Brain microvascular endothelial cell (primary cell): Measurements from ENCODE around the gene TIFAB.

Experiments
- DNase-seq: peaks from one replicate; pipeline ENCODE4 v3.0.0-alpha.2; 2020
- H3K27ac ChIP-seq: fragments of 250-450 bp; sonication (Bioruptor Pico); 2 replicates; pipeline ENCODE4 v1.5.1; 2020; ENCODE audit warnings: mild to moderate bottlenecking, moderate library complexity
- H3K27me3 ChIP-seq: fragments of 250-450 bp; sonication (Bioruptor Pico); replicated peaks from 2 replicates; pipeline ENCODE4 v1.5.1; 2020; ENCODE audit warnings: mild to moderate bottlenecking
- H3K36me3 ChIP-seq: fragments of 250-450 bp; sonication (Bioruptor Pico); replicated peaks from 2 replicates; pipeline ENCODE4 v1.5.1; 2020; ENCODE audit warnings: mild to moderate bottlenecking
- H3K4me3 ChIP-seq: 2 replicates; pipeline ENCODE4 v1.5.1; 2011; ENCODE audit warnings: low read depth, mild to moderate bottlenecking, control low read depth, low read length, moderate library complexity
- in situ Hi-C: cut with HindIII; loops from 2 replicates; pipeline ENCODE4 v1.10.0; 2017; ENCODE audit warnings: low sequenced_read_pairs, low pct_ligation_motif_present
- TF ChIP-seq, protein P1 (sequence below): IDR thresholded peaks from 2 replicates; pipeline ENCODE4 v1.5.1; 2011; ENCODE audit warnings: low read depth, mild to moderate bottlenecking, moderate library complexity, low read length, control low read depth, inconsistent platforms; ENCODE audit errors: missing control alignments

The TIFAB gene

GRCh38 chr5:135471726-135472125 lies 19.6 kb upstream of the TIFAB start:
- Histone ChIP-seq H3K27ac (no peak overlapping the region), H3K27me3 (peaks cover 33% of the 10 kb centered on the region), H3K4me3 (no peak overlapping the region), H3K36me3 (no peaks in the 10 kb centered on the region)
- TF ChIP-seq, protein P1, sequence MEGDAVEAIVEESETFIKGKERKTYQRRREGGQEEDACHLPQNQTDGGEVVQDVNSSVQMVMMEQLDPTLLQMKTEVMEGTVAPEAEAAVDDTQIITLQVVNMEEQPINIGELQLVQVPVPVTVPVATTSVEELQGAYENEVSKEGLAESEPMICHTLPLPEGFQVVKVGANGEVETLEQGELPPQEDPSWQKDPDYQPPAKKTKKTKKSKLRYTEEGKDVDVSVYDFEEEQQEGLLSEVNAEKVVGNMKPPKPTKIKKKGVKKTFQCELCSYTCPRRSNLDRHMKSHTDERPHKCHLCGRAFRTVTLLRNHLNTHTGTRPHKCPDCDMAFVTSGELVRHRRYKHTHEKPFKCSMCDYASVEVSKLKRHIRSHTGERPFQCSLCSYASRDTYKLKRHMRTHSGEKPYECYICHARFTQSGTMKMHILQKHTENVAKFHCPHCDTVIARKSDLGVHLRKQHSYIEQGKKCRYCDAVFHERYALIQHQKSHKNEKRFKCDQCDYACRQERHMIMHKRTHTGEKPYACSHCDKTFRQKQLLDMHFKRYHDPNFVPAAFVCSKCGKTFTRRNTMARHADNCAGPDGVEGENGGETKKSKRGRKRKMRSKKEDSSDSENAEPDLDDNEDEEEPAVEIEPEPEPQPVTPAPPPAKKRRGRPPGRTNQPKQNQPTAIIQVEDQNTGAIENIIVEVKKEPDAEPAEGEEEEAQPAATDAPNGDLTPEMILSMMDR = no peak
- in situ Hi-C loops = no loop called here
- DNase-seq = no peak

- no peak overlapping the region for H3K4me3 ChIP-seq
- peaks cover 29% of the 10 kb centered on the region for H3K27me3 ChIP-seq
- in situ Hi-C loops = loop anchor here (10.0 kb wide), 1 partner anchor 85 kb away; no protein-coding TSS in a partner anchor
- TF ChIP-seq, protein P1 = no peak
- H3K27ac ChIP-seq = no peak overlapping the region
- no peaks in the 10 kb centered on the region for H3K36me3 ChIP-seq
- no peak for DNase-seq
Measured at GRCh38 chr5:135469911-135470310, 17.8 kb upstream of the TIFAB start.

- H3K27me3 ChIP-seq = peaks cover 34% of the 10 kb centered on the region
- in situ Hi-C loops = loop anchor here (10.0 kb wide), 1 partner anchor 86 kb away; no protein-coding TSS in a partner anchor
Measured at GRCh38 chr5:135468541-135468940, 16.4 kb upstream of the TIFAB start.

GRCh38 chr5:135467871-135468485 lies 15.8 kb upstream of the TIFAB start:
- Histone ChIP-seq H3K27ac (no peak overlapping the region), H3K4me3 (no peak overlapping the region), H3K27me3 (peaks cover 34% of the 10 kb centered on the region), H3K36me3 (no peaks in the 10 kb centered on the region)
- no peak for DNase-seq
- in situ Hi-C loops = loop anchor here (10.0 kb wide), 1 partner anchor 87 kb away; no protein-coding TSS in a partner anchor
- TF ChIP-seq, protein P1 = no peak

More at GRCh38 chr5:135468541-135468940, 16.4 kb upstream of the TIFAB start:
- TF ChIP-seq, protein P1 = no peak
- no peak overlapping the region for H3K4me3 ChIP-seq
- H3K36me3 ChIP-seq = no peaks in the 10 kb centered on the region
- no peak for DNase-seq
- H3K27ac ChIP-seq = no peak overlapping the region

DNA sequence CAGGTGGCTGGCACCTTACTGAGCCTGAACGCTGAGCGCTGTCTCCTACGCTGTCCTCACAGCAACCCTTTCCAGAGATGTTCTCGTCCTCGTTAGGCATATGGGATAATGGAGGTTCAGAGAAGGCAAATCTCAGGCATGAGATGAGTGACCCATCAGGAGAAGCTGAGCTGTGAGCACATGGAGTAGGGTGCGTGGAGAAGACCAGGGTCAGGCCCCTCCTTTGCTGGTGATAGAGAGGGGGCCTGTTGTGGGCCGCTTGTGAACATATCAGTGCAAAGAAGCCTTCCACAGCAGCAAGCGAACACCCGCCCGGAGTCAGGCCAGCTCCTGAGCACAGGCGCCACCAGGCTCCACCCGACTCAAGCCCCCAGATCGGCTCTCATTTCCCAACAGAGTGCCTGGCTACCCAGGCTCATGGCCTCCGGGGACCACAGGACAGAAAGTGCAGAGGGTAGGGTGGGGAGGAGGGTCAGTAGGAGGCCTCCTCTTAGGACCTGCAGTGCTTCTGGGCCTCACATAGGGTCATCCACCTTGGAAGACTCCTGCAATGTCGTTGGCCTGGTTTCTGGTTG lies 15.0 kb upstream of the TIFAB start:
- H3K27ac ChIP-seq = no peak overlapping the region
- H3K27me3 ChIP-seq = peaks cover 34% of the 10 kb centered on the region
- H3K36me3 ChIP-seq = no peaks in the 10 kb centered on the region
- no peak overlapping the region for H3K4me3 ChIP-seq
- in situ Hi-C loops = loop anchor here (10.0 kb wide), 1 partner anchor 88 kb away; no protein-coding TSS in a partner anchor
- TF ChIP-seq, protein P1 = no peak
- DNase-seq = no peak
